ENCODE data around the gene OASL.
A peak's percentile ranks its signal among the peaks of the same experiment; 100 is the strongest.

Gene OASL

GRCh38 chr12:120984351-120984898 lies 54.6 kb downstream of the OASL start:
- no peak for DNase-seq

GRCh38 chr12:120983759-120984158 lies 55.3 kb downstream of the OASL start:
- no peak for DNase-seq

GRCh38 chr12:120982659-120983058 lies 56.4 kb downstream of the OASL start:
- DNase-seq = no peak

GRCh38 chr12:120981407-120981941 lies 57.6 kb downstream of the OASL start:
- DNase-seq = no peak

- DNase-seq = no peak
Measured at GRCh38 chr12:120980800-120981368, 58.2 kb downstream of the OASL start.

GRCh38 chr12:120979862-120980696 lies 59.0 kb downstream of the OASL start:
- no peak for DNase-seq

- no peak for DNase-seq
Measured at GRCh38 chr12:120979220-120979861, 59.7 kb downstream of the OASL start.

- DNase-seq = no peak
Measured at GRCh38 chr12:120978296-120979219, 60.5 kb downstream of the OASL start, which contains the start of gene HNF1A. Gene HNF1A (plus strand): TSS chr12:120978543. CDS start chr12:120978769, 226 bp downstream.

GRCh38 chr12:120977531-120978295 lies 61.3 kb downstream of the OASL start:
- no peak for DNase-seq

GRCh38 chr12:120972870-120973543 lies 66.0 kb downstream of the OASL start:
- DNase-seq = no peak

- DNase-seq = peak; percentile 7 to 62
Measured at GRCh38 chr12:120971299-120972180, 67.5 kb downstream of the OASL start.

- DNase-seq = no peak
Measured at GRCh38 chr12:120970310-120970709, 68.7 kb downstream of the OASL start.
